Common myeloid progenitor, CD34-positive (primary cell): ENCODE results near the gene ZNF672.

Experiments
- CTCF ChIA-PET: fragments of 350-600 bp; sonication (Branson Sonifier 250); formaldehyde crosslinking; loops from one replicate; lab custom pipeline; 2021; ENCODE audit warnings: antibody characterized with exemption; lab: Charles Lee
- POLR2A ChIA-PET: fragments of 350-600 bp; sonication (Branson Sonifier 250); formaldehyde crosslinking; loops from one replicate; lab custom pipeline; 2021; ENCODE audit warnings: antibody characterized with exemption; lab: Charles Lee
- DNase-seq, 3 donors: peaks; one replicate each; pipeline versions ENCODE4 v3.0.0 to v3.0.0-alpha.2; 2013
- H3K27ac ChIP-seq, 2 experiments: 1 replicate in 1 of 2; 2 replicates in 1 of 2; pipeline ENCODE4 v1.7.0; 2013; ENCODE audit warnings: inconsistent platforms in 2 of 2, low read length in 2 of 2, mild to moderate bottlenecking in 2 of 2, low read depth in 1 of 2, moderate library complexity in 1 of 2; ENCODE audit not compliant: severe bottlenecking in 2 of 2, insufficient read depth in 1 of 2, poor library complexity in 1 of 2
- H3K27me3 ChIP-seq, 5 experiments: replicated peaks in 2 of 5; 1 replicate in 3 of 5; 2 replicates in 2 of 5; pipeline versions ENCODE4 v1.6.1 to v1.7.0; 2013; ENCODE audit warnings: low read length in 4 of 5, mild to moderate bottlenecking in 2 of 5, moderate library complexity in 2 of 5, inconsistent platforms in 1 of 5; ENCODE audit not compliant: insufficient read depth in 5 of 5, control insufficient read depth in 4 of 5
- H3K36me3 ChIP-seq, 4 experiments: 1 replicate in 2 of 4; 2 replicates in 2 of 4; pipeline versions ENCODE4 v1.6.1 to v1.7.0; 2013; ENCODE audit warnings: low read length in 3 of 4, control low read depth in 1 of 4, mild to moderate bottlenecking in 1 of 4; ENCODE audit not compliant: control insufficient read depth in 4 of 4, insufficient read depth in 4 of 4
- H3K4me1 ChIP-seq, 4 experiments: 1 replicate in 3 of 4; 2 replicates in 1 of 4; pipeline versions ENCODE4 v1.6.1 to v1.7.1; 2013; ENCODE audit warnings: low read length in 3 of 4, mild to moderate bottlenecking in 3 of 4, control low read depth in 1 of 4, inconsistent platforms in 1 of 4, moderate library complexity in 1 of 4; ENCODE audit not compliant: control insufficient read depth in 4 of 4, insufficient read depth in 4 of 4; ENCODE audit errors: control extremely low read depth in 1 of 4
- H3K4me3 ChIP-seq, 7 experiments: 1 replicate in 4 of 7; 2 replicates in 3 of 7; pipeline versions ENCODE4 v1.5.1 to v1.7.0; 2013; ENCODE audit warnings: mild to moderate bottlenecking in 7 of 7, low read length in 6 of 7, moderate library complexity in 6 of 7, inconsistent platforms in 2 of 7, low read depth in 2 of 7, control low read depth in 1 of 7; ENCODE audit not compliant: insufficient read depth in 4 of 7, control insufficient read depth in 1 of 7; ENCODE audit errors: extremely low read depth in 1 of 7
- H3K9me3 ChIP-seq, 5 experiments: 1 replicate in 4 of 5; 2 replicates in 1 of 5; pipeline versions ENCODE4 v1.6.1 to v1.7.1; 2013; ENCODE audit warnings: low read length in 4 of 5, mild to moderate bottlenecking in 2 of 5, inconsistent platforms in 1 of 5, low read depth in 1 of 5, moderate library complexity in 1 of 5; ENCODE audit not compliant: control insufficient read depth in 4 of 5, insufficient read depth in 2 of 5; ENCODE audit errors: control extremely low read depth in 1 of 5
- WGBS: methylation state at CpG from one replicate; pipeline ENCODE4 v1.1.5; 2013; ENCODE audit not compliant: insufficient coverage; 5-methylcytosine and 5-hydroxymethylcytosine counted together

Gene ZNF672

GRCh38 chr1:248862695-248862997, 24.6 kb downstream of the ZNF672 start:
- Histone ChIP-seq H3K4me1 (peaks cover 2 to 38% (median 35%) of the 10 kb centered on the region in 4 experiments), H3K4me3 (peak overlapping the region; percentile 59 to 85 (median 80)), H3K36me3 (no peaks in the 10 kb centered on the region), H3K27ac (no peak overlapping the region), H3K9me3 (no peaks in the 10 kb centered on the region), H3K27me3 (no peaks in the 10 kb centered on the region)
- no peak for DNase-seq
- 23% methylated on average over 4 of the region's 4 CpGs for WGBS
- ChIA-PET POLR2A (interaction anchor here (1.7 kb wide), 1 partner anchor 10 kb away, joined by 4 read pairs; no protein-coding TSS in a partner anchor), CTCF (interaction anchor here (1.4 kb wide), 1 partner anchor 25 kb away, joined by 5 read pairs; the partner anchor contains the start of gene ZNF672)

GRCh38 chr1:248862998-248863881, 25.2 kb downstream of the ZNF672 start:
- peak; percentile 72 to 88 (median 83) for DNase-seq
- Histone ChIP-seq H3K4me1 (peaks cover 2 to 32% (median 29%) of the 10 kb centered on the region in 4 experiments), H3K4me3 (peak overlapping the region; percentile 59 to 85 (median 80)), H3K36me3 (no peaks in the 10 kb centered on the region), H3K27ac (no peak overlapping the region), H3K27me3 (no peaks in the 10 kb centered on the region), H3K9me3 (no peaks in the 10 kb centered on the region)
- WGBS, result 16% methylated on average over 39 of the region's 46 CpGs
- POLR2A ChIA-PET, result interaction anchor here (1.7 kb wide), 1 partner anchor 9 kb away, joined by 4 read pairs; no protein-coding TSS in a partner anchor
- CTCF ChIA-PET, result interaction anchor here (0.9 to 1.9 kb wide), 3 partner anchors 10 to 25 kb away, joined by 3 to 5 read pairs (median 5); partner anchors contain the start of gene ZNF672

- no peaks in the 10 kb centered on the region for H3K27me3 ChIP-seq
- H3K4me1 ChIP-seq, result peaks cover 2 to 16% (median 7%) of the 10 kb centered on the region in 4 experiments
- peak overlapping the region in 1 of 2 experiments; percentile 47 for H3K27ac ChIP-seq
- 100% methylated on average over 3 of the region's 3 CpGs for whole genome bisulfite sequencing
- H3K36me3 ChIP-seq, result no peaks in the 10 kb centered on the region
- H3K9me3 ChIP-seq, result no peaks in the 10 kb centered on the region
- DNase-seq, result no peak
- peak overlapping the region in 2 of 7 experiments; percentile 83 to 86 for H3K4me3 ChIP-seq
- CTCF ChIA-PET, result interaction anchor here (3.5 kb wide), 1 partner anchor 30 kb away, joined by 13 read pairs; no protein-coding TSS in a partner anchor
- POLR2A ChIA-PET, result interaction anchor here (2.0 kb wide), 1 partner anchor 9 kb away, joined by 4 read pairs; no protein-coding TSS in a partner anchor
Measured at GRCh38 chr1:248871837-248872401, 33.9 kb downstream of the ZNF672 start.

GRCh38 chr1:248872752-248873408, 34.9 kb downstream of the ZNF672 start:
- Histone ChIP-seq H3K4me1 (peaks cover 2 to 16% (median 7%) of the 10 kb centered on the region in 4 experiments), H3K4me3 (peak overlapping the region; percentile 76 to 92 (median 86)), H3K9me3 (no peaks in the 10 kb centered on the region), H3K27me3 (no peaks in the 10 kb centered on the region), H3K27ac (peak overlapping the region; percentile 79 to 94), H3K36me3 (no peaks in the 10 kb centered on the region)
- DNase-seq, result peak in 2 of 3 donors; percentile 79 to 87
- 0% methylated on average over 22 of the region's 31 CpGs for WGBS
- ChIA-PET CTCF (interaction anchor here (0.5 to 3.5 kb wide), 11 partner anchors 9 to 49 kb away, joined by 3 to 18 read pairs (median 4); partner anchors contain the start of genes ZNF672 and ZNF692), POLR2A (interaction anchor here (0.6 to 2.0 kb wide), 6 partner anchors 10 to 56 kb away, joined by 3 to 10 read pairs (median 4); partner anchors contain the start of genes PGBD2 and ZNF692)

GRCh38 chr1:248873409-248873992, 35.5 kb downstream of the ZNF672 start:
- Histone ChIP-seq H3K27me3 (no peaks in the 10 kb centered on the region), H3K4me3 (peak overlapping the region; percentile 76 to 92 (median 86)), H3K27ac (peak overlapping the region; percentile 79 to 94), H3K9me3 (no peaks in the 10 kb centered on the region), H3K4me1 (peaks cover 2 to 16% (median 7%) of the 10 kb centered on the region in 4 experiments), H3K36me3 (no peaks in the 10 kb centered on the region)
- 0% methylated on average over 35 of the region's 41 CpGs for WGBS
- DNase-seq, result peak; percentile 94 to 98 (median 97)
- CTCF ChIA-PET, result interaction anchor here (0.5 to 3.5 kb wide), 12 partner anchors 10 to 49 kb away, joined by 3 to 18 read pairs (median 4); partner anchors contain the start of genes ZNF672 and ZNF692
- POLR2A ChIA-PET, result interaction anchor here (1.0 to 2.0 kb wide), 5 partner anchors 11 to 35 kb away, joined by 3 to 10 read pairs (median 4); partner anchors contain the start of genes PGBD2 and ZNF692

GRCh38 chr1:248873993-248874533, 36.0 kb downstream of the ZNF672 start:
- Histone ChIP-seq H3K27ac (peak overlapping the region; percentile 79 to 94), H3K4me1 (peaks cover 2 to 16% (median 7%) of the 10 kb centered on the region in 4 experiments), H3K9me3 (no peaks in the 10 kb centered on the region), H3K4me3 (peak overlapping the region; percentile 27 to 92 (median 86)), H3K36me3 (no peaks in the 10 kb centered on the region), H3K27me3 (no peaks in the 10 kb centered on the region)
- ChIA-PET CTCF (interaction anchor here (0.8 to 3.5 kb wide), 9 partner anchors 10 to 50 kb away, joined by 3 to 18 read pairs (median 4); partner anchors contain the start of genes ZNF672 and ZNF692), POLR2A (interaction anchor here (1.0 to 1.8 kb wide), 4 partner anchors 14 to 35 kb away, joined by 3 to 10 read pairs (median 4); partner anchors contain the start of genes PGBD2 and ZNF692)
- 14% methylated on average over 20 of the region's 23 CpGs for WGBS
- DNase-seq, result peak; percentile 90 to 94 (median 94)
